GM12864 (cell line): ENCODE measurements around the gene CHD6.

ENCODE experiments used
- DNase-seq: peaks from one replicate; pipeline ENCODE4 v3.0.0-alpha.2; 2011; ENCODE audit warnings: low read depth
- H3K4me3 ChIP-seq: 2 replicates; pipeline ENCODE4 v1.5.1; 2011; ENCODE audit warnings: mild to moderate bottlenecking, low read depth, low read length, control low read depth
- CTCF ChIP-seq: IDR thresholded peaks from 2 replicates; pipeline ENCODE4 v1.5.1; 2011; ENCODE audit warnings: low read depth, mild to moderate bottlenecking, moderate library complexity, low read length, control low read depth, inconsistent platforms; ENCODE audit errors: missing control alignments

Gene CHD6

GRCh38 chr20:41470362-41471095, 147.6 kb downstream of the CHD6 start:
- no peak for TF ChIP-seq CTCF
- no peak for DNase-seq
- no peak overlapping the region for H3K4me3 ChIP-seq

- TF ChIP-seq CTCF: no peak
- no peak overlapping the region for H3K4me3 ChIP-seq
- no peak for DNase-seq
Measured at GRCh38 chr20:41469868-41470267, 148.3 kb downstream of the CHD6 start.

- DNase-seq: no peak
- no peak for TF ChIP-seq CTCF
- H3K4me3 ChIP-seq: no peak overlapping the region
Measured at GRCh38 chr20:41468994-41469600, 149.1 kb downstream of the CHD6 start.

- no peak overlapping the region for H3K4me3 ChIP-seq
- no peak for DNase-seq
- no peak for TF ChIP-seq CTCF
Measured at GRCh38 chr20:41467690-41468089, 150.5 kb downstream of the CHD6 start.

GRCh38 chr20:41467220-41467619, 151.0 kb downstream of the CHD6 start:
- no peak for TF ChIP-seq CTCF
- no peak for DNase-seq
- H3K4me3 ChIP-seq: no peak overlapping the region

GRCh38 chr20:41463567-41463966, 154.6 kb downstream of the CHD6 start:
- TF ChIP-seq CTCF: no peak
- no peak overlapping the region for H3K4me3 ChIP-seq
- no peak for DNase-seq
